DMS114 treated with DMSO at 0.1 percent for 48 hours (cell line): ENCODE data around the gene HAND1.

Experiments used
- DNase-seq: peaks from one replicate; lab custom pipeline; 2025; ENCODE audit not compliant: unreplicated experiment; lab: John Stamatoyannopoulos, UW

The HAND1 gene

GRCh38 chr5:154479944-154480750 lies 2.1 kb upstream of the HAND1 start:
- DNase-seq, result no peak

- no peak for DNase-seq
These were observed 1.3 kb upstream of the HAND1 start for GRCh38 chr5:154479160-154479943.

GRCh38 chr5:154478752-154479159 lies 729 bp upstream of the HAND1 start:
- DNase-seq, result no peak

- peak; percentile 48 for DNase-seq
These were observed 424 bp downstream of the HAND1 start for GRCh38 chr5:154477382-154478223.

- no peak for DNase-seq
These were observed 1.4 kb downstream of the HAND1 start for GRCh38 chr5:154476354-154477205.

GRCh38 chr5:154475591-154476353 lies 2.3 kb downstream of the HAND1 start:
- no peak for DNase-seq

GRCh38 chr5:154474396-154475334 lies 3.4 kb downstream of the HAND1 start:
- no peak for DNase-seq

- no peak for DNase-seq
These were observed 4.3 kb downstream of the HAND1 start for GRCh38 chr5:154473581-154474283.

- DNase-seq, result no peak
These were observed 5.0 kb downstream of the HAND1 start for GRCh38 chr5:154472871-154473580.

GRCh38 chr5:154470947-154471870 lies 6.8 kb downstream of the HAND1 start:
- DNase-seq, result no peak

GRCh38 chr5:154470137-154470536 lies 7.9 kb downstream of the HAND1 start:
- no peak for DNase-seq

GRCh38 chr5:154467655-154468354 lies 10.2 kb downstream of the HAND1 start:
- DNase-seq, result peak; percentile 56

- no peak for DNase-seq
These were observed 11.4 kb downstream of the HAND1 start for GRCh38 chr5:154466671-154467070.

- DNase-seq, result no peak
These were observed 11.9 kb downstream of the HAND1 start for GRCh38 chr5:154466147-154466546.

GRCh38 chr5:154465169-154465568 lies 12.9 kb downstream of the HAND1 start:
- DNase-seq, result no peak

- DNase-seq, result no peak
These were observed 13.6 kb downstream of the HAND1 start for GRCh38 chr5:154464438-154464837.
